Spleen (tissue), 11 donors: ENCODE measurements around the gene HDAC5. TPM values are rescaled to one million over a fixed set of nuclear protein-coding genes. Genes with fewer than 3 reads are reported as not detected.

Experiments used
- DNase-seq: peaks from one replicate; pipeline ENCODE4 v3.0.0-alpha.2; 2020
- H3K27ac ChIP-seq, 8 donors: fragments of 200-600 bp; sonication (generic) in 7 of 8; 1 replicate in 4 of 8; 2 replicates in 4 of 8; pipeline versions ENCODE4 v1.5.0 to v1.8.0; 2016 to 2021; ENCODE audit warnings: inconsistent platforms in 4 of 8, mild to moderate bottlenecking in 4 of 8, moderate library complexity in 1 of 8
- H3K27me3 ChIP-seq, 7 donors: fragments of 200-600 bp; sonication (generic) in 6 of 7; replicated peaks in 1 of 7; 1 replicate in 4 of 7; 2 replicates in 3 of 7; pipeline versions ENCODE4 v1.5.0 to v1.8.0; 2016 to 2021; ENCODE audit warnings: inconsistent platforms in 3 of 7, mild to moderate bottlenecking in 1 of 7
- H3K36me3 ChIP-seq, 6 donors: fragments of 200-600 bp; sonication (generic) in 5 of 6; 1 replicate in 4 of 6; 2 replicates in 2 of 6; pipeline versions ENCODE4 v1.5.0 to v1.8.0; 2016 to 2021; ENCODE audit warnings: inconsistent platforms in 2 of 6
- H3K4me1 ChIP-seq, 6 donors: fragments of 200-600 bp; sonication (generic) in 5 of 6; 1 replicate in 3 of 6; 2 replicates in 3 of 6; pipeline versions ENCODE4 v1.5.0 to v1.8.0; 2016 to 2021; ENCODE audit warnings: inconsistent platforms in 3 of 6
- H3K4me3 ChIP-seq, 8 donors: fragments of 200-600 bp; sonication (generic) in 7 of 8; 1 replicate in 4 of 8; 2 replicates in 4 of 8; pipeline versions ENCODE4 v1.5.0 to v1.8.0; 2016 to 2021; ENCODE audit warnings: inconsistent platforms in 4 of 8, mild to moderate bottlenecking in 4 of 8, moderate library complexity in 2 of 8
- H3K9me3 ChIP-seq, 8 donors: fragments of 200-600 bp; sonication (generic) in 7 of 8; 1 replicate in 4 of 8; 2 replicates in 4 of 8; pipeline versions ENCODE4 v1.5.0 to v1.8.0; 2016 to 2021; ENCODE audit warnings: inconsistent platforms in 4 of 8
- POLR2A ChIP-seq, 3 donors: fragments of 450-650 bp; IDR thresholded peaks; one replicate each; pipeline ENCODE4 v1.5.1; 2017; ENCODE audit warnings: antibody characterized with exemption in 3 of 3, mild to moderate bottlenecking in 1 of 3
- POLR2AphosphoS5 ChIP-seq, 3 donors: sonication (generic); formaldehyde crosslinking; IDR thresholded peaks; one replicate each; pipeline ENCODE4 v1.5.1; 2017; ENCODE audit warnings: antibody characterized with exemption in 3 of 3
- WGBS, 5 donors: extraction: QIAGEN DNeasy Blood & Tissue Kit in 3 of 5; methylation state at CpG; one replicate each; pipeline versions ENCODE4 v1.1.5 to v1.1.7; 2013 to 2018; 5-methylcytosine and 5-hydroxymethylcytosine counted together
- intact Hi-C: fragments of 100-400 bp; cut with DNase I; formaldehyde crosslinking; loops from one replicate; pipeline ENCODE4 v1.15.0; 2023; ENCODE audit warnings: low total_unique reads
- polyA plus RNA-seq, 3 donors: library from polyadenylated mRNA; stranded (reverse); fragments of 200-250 nt; gene quantifications; one replicate each; pipeline ENCODE4 v1.2.1, GENCODE V29; 2013
- total RNA-seq, 7 donors: library from RNA; depleted of rRNA in 3 of 7; stranded (reverse); fragments of >200 nt in 3 of 7; fragmentation: NEBNext Ultra II Directional in 4 of 7; extraction: Animal tissue kit (Norgen Biotek cat#: 25700) in 4 of 7; gene quantifications; one replicate each; pipeline versions ENCODE4 v1.1.0 to v1.2.1, GENCODE V29; 2016 to 2021
- TF ChIP-seq, protein P1 (sequence below), 11 experiments: fragments of 200-600 bp in 7 of 11; fragments of 450-650 bp in 4 of 11; sonication (generic) in 4 of 11; IDR thresholded peaks in 8 of 11; conservative IDR thresholded peaks in 3 of 11; 1 replicate in 7 of 11; 2 replicates in 4 of 11; pipeline versions ENCODE4 v1.4.0 to v1.8.0; 2016 to 2021; ENCODE audit warnings: antibody characterized with exemption in 11 of 11, inconsistent platforms in 4 of 11, mild to moderate bottlenecking in 1 of 11
- donor health status: healthy with polysubstance abuse.
- donor health status: DM: no; HTN: no; CAD: no; lungs with moderate emphysema.
- donor health status: DM: no; HTN: no; CAD: no.
- donor health status: Bipolar disorder and iron deficiency.
- donor health status: healthy.
- donor health status: DM: no; HTN: no; CAD: no.
- donor health status: DM: yes; HTN: yes; CAD: no.

HDAC5 gene
- total and polyA plus RNA-seq, 10 donors: 18.5 to 72.9 (median 46.7) TPM

GRCh38 chr17:44167181-44167861, 43.9 kb upstream of the HDAC5 start:
- no peak for DNase-seq
- no peaks in the 10 kb centered on the region for H3K9me3 ChIP-seq
- no peaks in the 10 kb centered on the region for H3K27me3 ChIP-seq
- no peak for TF ChIP-seq POLR2AphosphoS5 (IDR thresholded peaks at IDR 0.05)
- no peak for TF ChIP-seq POLR2A (IDR thresholded peaks at IDR 0.05)
- TF ChIP-seq, protein P1, sequence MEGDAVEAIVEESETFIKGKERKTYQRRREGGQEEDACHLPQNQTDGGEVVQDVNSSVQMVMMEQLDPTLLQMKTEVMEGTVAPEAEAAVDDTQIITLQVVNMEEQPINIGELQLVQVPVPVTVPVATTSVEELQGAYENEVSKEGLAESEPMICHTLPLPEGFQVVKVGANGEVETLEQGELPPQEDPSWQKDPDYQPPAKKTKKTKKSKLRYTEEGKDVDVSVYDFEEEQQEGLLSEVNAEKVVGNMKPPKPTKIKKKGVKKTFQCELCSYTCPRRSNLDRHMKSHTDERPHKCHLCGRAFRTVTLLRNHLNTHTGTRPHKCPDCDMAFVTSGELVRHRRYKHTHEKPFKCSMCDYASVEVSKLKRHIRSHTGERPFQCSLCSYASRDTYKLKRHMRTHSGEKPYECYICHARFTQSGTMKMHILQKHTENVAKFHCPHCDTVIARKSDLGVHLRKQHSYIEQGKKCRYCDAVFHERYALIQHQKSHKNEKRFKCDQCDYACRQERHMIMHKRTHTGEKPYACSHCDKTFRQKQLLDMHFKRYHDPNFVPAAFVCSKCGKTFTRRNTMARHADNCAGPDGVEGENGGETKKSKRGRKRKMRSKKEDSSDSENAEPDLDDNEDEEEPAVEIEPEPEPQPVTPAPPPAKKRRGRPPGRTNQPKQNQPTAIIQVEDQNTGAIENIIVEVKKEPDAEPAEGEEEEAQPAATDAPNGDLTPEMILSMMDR (IDR thresholded peaks at IDR 0.05 in 8 of 11, conservative IDR thresholded peaks at IDR 0.05 in 3 of 11): no peak
- no peak overlapping the region for H3K27ac ChIP-seq
- 89 to 94% (median 91%) methylated on average over 7 of the region's 7 CpGs for WGBS, 5 donors
- H3K36me3 ChIP-seq: peaks cover 0 to 2% (median 0%) of the 10 kb centered on the region in 6 donors
- intact Hi-C loops: loop anchor here (10.0 kb wide), 1 partner anchor 223 kb away; the partner anchor contains the start of gene PPY
- no peak overlapping the region for H3K4me3 ChIP-seq
- H3K4me1 ChIP-seq: peaks cover 0 to 9% (median 1%) of the 10 kb centered on the region in 6 donors

GRCh38 chr17:44164476-44164875, 41.0 kb upstream of the HDAC5 start:
- no peak overlapping the region for H3K4me3 ChIP-seq
- H3K36me3 ChIP-seq: peaks cover 0 to 18% (median 0%) of the 10 kb centered on the region in 6 donors
- intact Hi-C loops: loop anchor here (10.0 kb wide), 1 partner anchor 220 kb away; the partner anchor contains the start of gene PPY
- DNase-seq: no peak
- 71 to 90% (median 89%) methylated on average over 1 of the region's 1 CpG for WGBS, 5 donors
- peaks cover 0 to 9% (median 0%) of the 10 kb centered on the region in 6 donors for H3K4me1 ChIP-seq
- no peaks in the 10 kb centered on the region for H3K9me3 ChIP-seq
- H3K27me3 ChIP-seq: no peaks in the 10 kb centered on the region
- no peak overlapping the region for H3K27ac ChIP-seq
- no peak for TF ChIP-seq POLR2A (IDR thresholded peaks at IDR 0.05)
- TF ChIP-seq, protein P1 (IDR thresholded peaks at IDR 0.05 in 8 of 11, conservative IDR thresholded peaks at IDR 0.05 in 3 of 11): no peak
- no peak for TF ChIP-seq POLR2AphosphoS5 (IDR thresholded peaks at IDR 0.05)

DNA sequence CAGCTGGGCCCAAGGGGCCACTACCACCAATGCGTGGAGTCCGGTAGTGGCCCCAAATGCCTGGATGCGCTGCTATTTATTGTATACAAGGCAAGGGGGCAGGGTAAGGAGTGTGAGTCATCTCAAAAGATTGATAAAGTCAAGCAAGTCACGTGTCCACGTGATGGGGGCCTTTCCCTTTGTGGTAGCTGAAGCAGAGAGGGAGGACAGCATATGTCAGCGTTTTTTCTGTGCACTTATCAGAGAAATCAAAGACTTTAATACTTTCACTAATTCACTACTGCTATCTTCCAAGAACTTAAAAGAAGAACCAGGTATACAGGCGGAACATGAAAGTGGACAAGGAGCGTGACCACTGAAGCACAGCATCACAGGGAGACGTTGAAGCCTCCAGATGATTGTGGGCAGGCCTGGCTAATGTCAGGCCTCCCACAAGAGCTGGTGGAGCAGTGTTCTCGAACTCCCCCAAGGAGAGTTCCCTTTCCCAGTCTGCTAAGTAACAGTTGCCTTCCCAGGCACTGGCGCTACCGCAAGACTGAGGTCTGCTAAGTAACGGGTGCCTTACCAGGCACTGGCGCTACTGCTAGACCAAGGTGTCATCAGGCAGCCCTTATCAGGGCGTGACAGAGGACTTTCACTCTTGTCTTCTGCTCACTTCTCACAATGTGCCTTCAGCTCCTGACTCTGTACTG, 36.2 kb upstream of the HDAC5 start:
- peaks cover 0 to 61% (median 0%) of the 10 kb centered on the region in 6 donors for H3K36me3 ChIP-seq
- no peak overlapping the region for H3K4me3 ChIP-seq
- H3K27me3 ChIP-seq: no peaks in the 10 kb centered on the region
- TF ChIP-seq, protein P1 (IDR thresholded peaks at IDR 0.05 in 8 of 11, conservative IDR thresholded peaks at IDR 0.05 in 3 of 11): no peak
- TF ChIP-seq POLR2A (IDR thresholded peaks at IDR 0.05): no peak
- TF ChIP-seq POLR2AphosphoS5 (IDR thresholded peaks at IDR 0.05): no peak
- no peak for DNase-seq
- H3K27ac ChIP-seq: no peak overlapping the region
- intact Hi-C loops: loop anchor here (10.0 kb wide), 1 partner anchor 215 kb away; the partner anchor contains the start of gene PPY
- WGBS, 5 donors: 77 to 90% (median 86%) methylated on average over 15 of the region's 15 CpGs
- no peaks in the 10 kb centered on the region for H3K9me3 ChIP-seq
- no peaks in the 10 kb centered on the region for H3K4me1 ChIP-seq

DNA sequence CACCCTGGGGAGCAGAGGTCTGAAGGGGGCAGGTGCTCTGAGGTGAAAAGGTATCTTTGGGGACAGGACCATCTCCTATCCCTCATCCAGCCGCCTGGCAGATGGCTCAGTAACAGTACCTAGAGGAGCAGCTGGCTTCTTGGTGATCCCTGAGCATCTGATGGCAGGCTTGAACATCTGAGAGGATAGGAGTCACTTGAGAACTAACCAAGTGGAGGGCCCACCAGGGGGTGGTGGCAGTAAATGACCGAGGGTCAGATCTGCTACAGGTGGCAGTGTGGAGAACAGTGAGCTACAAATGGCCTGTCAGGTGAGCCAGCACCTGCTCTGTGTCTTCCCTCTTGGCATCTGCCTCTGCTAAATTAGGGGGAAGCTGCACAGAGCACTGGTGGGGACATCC, 32.0 kb upstream of the HDAC5 start:
- DNase-seq: no peak
- Histone ChIP-seq H3K36me3 (peaks cover 0 to 73% (median 0%) of the 10 kb centered on the region in 6 donors), H3K4me3 (no peak overlapping the region), H3K9me3 (no peaks in the 10 kb centered on the region), H3K27ac (no peak overlapping the region), H3K27me3 (no peaks in the 10 kb centered on the region), H3K4me1 (no peaks in the 10 kb centered on the region)
- no peak for TF ChIP-seq POLR2A (IDR thresholded peaks at IDR 0.05)
- TF ChIP-seq, protein P1 (IDR thresholded peaks at IDR 0.05 in 8 of 11, conservative IDR thresholded peaks at IDR 0.05 in 3 of 11): no peak
- TF ChIP-seq POLR2AphosphoS5 (IDR thresholded peaks at IDR 0.05): no peak
- 91 to 98% (median 93%) methylated on average over 2 of the region's 2 CpGs for WGBS, 5 donors
- intact Hi-C loops: no loop called here
